ENCODE measurements around the gene CHD6.

DNA sequence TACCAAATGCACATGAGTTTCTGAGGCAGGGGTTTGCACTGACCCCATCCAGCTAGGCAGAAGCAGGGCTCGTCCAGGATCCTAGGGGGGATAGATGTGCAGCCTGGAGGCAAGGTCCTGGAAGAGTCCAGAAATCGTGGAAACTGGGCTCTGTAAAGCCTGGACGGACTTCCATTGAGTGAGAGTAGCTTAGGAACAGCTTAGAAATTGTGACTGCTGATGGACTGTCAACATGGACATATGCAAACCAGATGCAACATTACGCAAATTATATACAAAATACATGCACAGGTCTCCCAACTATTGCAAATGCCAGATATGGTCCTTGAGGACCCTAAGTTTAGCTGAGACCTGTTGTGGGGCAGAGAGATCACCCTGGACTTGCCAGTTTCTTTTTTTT lies 246.8 kb downstream of the CHD6 start:
- TF ChIP-seq, protein P1, sequence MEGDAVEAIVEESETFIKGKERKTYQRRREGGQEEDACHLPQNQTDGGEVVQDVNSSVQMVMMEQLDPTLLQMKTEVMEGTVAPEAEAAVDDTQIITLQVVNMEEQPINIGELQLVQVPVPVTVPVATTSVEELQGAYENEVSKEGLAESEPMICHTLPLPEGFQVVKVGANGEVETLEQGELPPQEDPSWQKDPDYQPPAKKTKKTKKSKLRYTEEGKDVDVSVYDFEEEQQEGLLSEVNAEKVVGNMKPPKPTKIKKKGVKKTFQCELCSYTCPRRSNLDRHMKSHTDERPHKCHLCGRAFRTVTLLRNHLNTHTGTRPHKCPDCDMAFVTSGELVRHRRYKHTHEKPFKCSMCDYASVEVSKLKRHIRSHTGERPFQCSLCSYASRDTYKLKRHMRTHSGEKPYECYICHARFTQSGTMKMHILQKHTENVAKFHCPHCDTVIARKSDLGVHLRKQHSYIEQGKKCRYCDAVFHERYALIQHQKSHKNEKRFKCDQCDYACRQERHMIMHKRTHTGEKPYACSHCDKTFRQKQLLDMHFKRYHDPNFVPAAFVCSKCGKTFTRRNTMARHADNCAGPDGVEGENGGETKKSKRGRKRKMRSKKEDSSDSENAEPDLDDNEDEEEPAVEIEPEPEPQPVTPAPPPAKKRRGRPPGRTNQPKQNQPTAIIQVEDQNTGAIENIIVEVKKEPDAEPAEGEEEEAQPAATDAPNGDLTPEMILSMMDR (conservative IDR thresholded peaks at IDR 0.05; ENCODE audit: low read length) = no peak
- TF ChIP-seq EZH2phosphoT487 (IDR thresholded peaks at IDR 0.05; ENCODE audit: borderline replicate concordance, low read depth, low read length) = no peak

Measured in OCI-LY7 (cell line).